HG03520 (cell line): ENCODE results near the gene C2CD4A.
"Not testable (repeated sequence)": the region's sequence is repeated elsewhere in the genome, so short reads cannot be mapped to it uniquely, and the experiment has no call there.

Source experiments
- ATAC-seq: cut with Tn5 transposase; IDR thresholded peaks from one replicate; pipeline ENCODE4 v1.9.1; 2021; ENCODE audit warnings: mild to moderate bottlenecking, moderate library complexity; ENCODE audit not compliant: unreplicated experiment

The C2CD4A gene

GRCh38 chr15:62066663-62067447 is at the start of gene C2CD4A:
Gene C2CD4A, plus strand, starts transcription at chr15:62066977. Its CDS starts 637 bp downstream, at chr15:62067614.
- ATAC-seq, result peak; percentile 44

- ATAC-seq, result no peak
Measured at GRCh38 chr15:62020576-62021160, 46.1 kb upstream of the C2CD4A start.

- ATAC-seq, result no peak
Measured at GRCh38 chr15:62021991-62022600, 44.7 kb upstream of the C2CD4A start.

- ATAC-seq, result no peak
Measured at GRCh38 chr15:62026487-62027262, 40.1 kb upstream of the C2CD4A start.

GRCh38 chr15:62027263-62027565 is 39.6 kb upstream of the C2CD4A start:
- ATAC-seq, result no peak

- ATAC-seq, result no peak
Measured at GRCh38 chr15:62027916-62028315, 38.9 kb upstream of the C2CD4A start.

GRCh38 chr15:62035256-62035924 is 31.4 kb upstream of the C2CD4A start:
- no peak for ATAC-seq

GRCh38 chr15:62046078-62046743 is 20.6 kb upstream of the C2CD4A start:
- ATAC-seq, result peak; percentile 56

- ATAC-seq, result no peak
Measured at GRCh38 chr15:62047282-62047827, 19.4 kb upstream of the C2CD4A start.

- ATAC-seq, result not testable (repeated sequence)
Measured at GRCh38 chr15:62048254-62048653, 18.5 kb upstream of the C2CD4A start.

GRCh38 chr15:62050115-62050514 is 16.7 kb upstream of the C2CD4A start:
- no peak for ATAC-seq

- no peak for ATAC-seq
Measured at GRCh38 chr15:62051166-62051565, 15.6 kb upstream of the C2CD4A start.

GRCh38 chr15:62052713-62053112 is 14.1 kb upstream of the C2CD4A start:
- no peak for ATAC-seq

- no peak for ATAC-seq
Measured at GRCh38 chr15:62053439-62054085, 13.2 kb upstream of the C2CD4A start.

- ATAC-seq, result no peak
Measured at GRCh38 chr15:62054979-62055378, 11.8 kb upstream of the C2CD4A start.

GRCh38 chr15:62057341-62057980 is 9.3 kb upstream of the C2CD4A start:
- ATAC-seq, result no peak

- ATAC-seq, result no peak
Measured at GRCh38 chr15:62058327-62059028, 8.3 kb upstream of the C2CD4A start.

GRCh38 chr15:62059108-62059815 is 7.5 kb upstream of the C2CD4A start:
- ATAC-seq, result no peak
